HFFc6 (cell line): ENCODE measurements around the gene OGFOD1. TPM values are rescaled to one million over a fixed set of nuclear protein-coding genes. Genes with fewer than 3 reads are reported as not detected.

ENCODE experiments used
- DNase-seq: peaks from one replicate; pipeline ENCODE4 v3.0.0-alpha.2; 2018
- H3K27ac Mint-ChIP-seq: 2 replicates; pipeline ENCODE4 v1.8.0; 2020; ENCODE audit warnings: mild to moderate bottlenecking, mixed read lengths
- H3K27me3 Mint-ChIP-seq: 2 replicates; pipeline ENCODE4 v1.8.0; 2021; ENCODE audit warnings: mild to moderate bottlenecking, moderate library complexity, mixed read lengths; ENCODE audit not compliant: insufficient read depth
- H3K36me3 Mint-ChIP-seq: 2 replicates; pipeline ENCODE4 v1.8.0; 2021; ENCODE audit warnings: low read depth, mixed read lengths
- H3K4me1 Mint-ChIP-seq: 2 replicates; pipeline ENCODE4 v1.8.0; 2020; ENCODE audit warnings: low read depth, mixed read lengths
- H3K4me3 Mint-ChIP-seq: 2 replicates; pipeline ENCODE4 v1.8.0; 2020; ENCODE audit warnings: mild to moderate bottlenecking, moderate library complexity, mixed read lengths
- H3K9me3 Mint-ChIP-seq: 2 replicates; pipeline ENCODE4 v1.8.0; 2020; ENCODE audit warnings: mild to moderate bottlenecking, mixed read lengths
- CTCF ChIP-seq: fragments of 200-600 bp; sonication (generic); IDR thresholded peaks from 2 replicates; pipeline ENCODE4 v1.5.0; 2021; ENCODE audit warnings: antibody characterized with exemption, mild to moderate bottlenecking
- total RNA-seq, 6 experiments: library from RNA; stranded (reverse); fragmentation: NEBNext Ultra II Directional; extraction: Animal tissue kit (Norgen Biotek cat#: 25700); gene quantifications; 2 replicates in 1 of 6; 3 replicates in 5 of 6; pipeline ENCODE4 v1.2.3, GENCODE V29; 2021

Gene OGFOD1
- total RNA-seq, 6 experiments from 2014 or later = 62.8 to 77.0 (median 74.3) TPM

GRCh38 chr16:56493126-56493525, 41.8 kb downstream of the OGFOD1 start:
- Mint-ChIP-seq H3K9me3 (no peaks in the 10 kb centered on the region), H3K36me3 (peaks cover 33% of the 10 kb centered on the region), H3K4me3 (no peak overlapping the region), H3K27me3 (no peaks in the 10 kb centered on the region), H3K27ac (no peak overlapping the region), H3K4me1 (no peaks in the 10 kb centered on the region)
- no peak for TF ChIP-seq CTCF
- no peak for DNase-seq

- no peaks in the 10 kb centered on the region for H3K4me1 Mint-ChIP-seq
- TF ChIP-seq CTCF = no peak
- no peak overlapping the region for H3K27ac Mint-ChIP-seq
- H3K9me3 Mint-ChIP-seq = no peaks in the 10 kb centered on the region
- no peaks in the 10 kb centered on the region for H3K27me3 Mint-ChIP-seq
- DNase-seq = no peak
- H3K4me3 Mint-ChIP-seq = no peak overlapping the region
- H3K36me3 Mint-ChIP-seq = peaks cover 40% of the 10 kb centered on the region
Observed at GRCh38 chr16:56493815-56494214, 42.5 kb downstream of the OGFOD1 start.

- no peak overlapping the region for H3K27ac Mint-ChIP-seq
- no peak for DNase-seq
- H3K4me1 Mint-ChIP-seq = peaks cover 20% of the 10 kb centered on the region
Observed at GRCh38 chr16:56505181-56505580, 53.8 kb downstream of the OGFOD1 start.

GRCh38 chr16:56506941-56507340, 55.6 kb downstream of the OGFOD1 start:
- TF ChIP-seq CTCF = no peak
- H3K36me3 Mint-ChIP-seq = peaks cover 21% of the 10 kb centered on the region
- DNase-seq = peak; percentile 58
- no peaks in the 10 kb centered on the region for H3K9me3 Mint-ChIP-seq
- H3K27me3 Mint-ChIP-seq = no peaks in the 10 kb centered on the region; the same call in 1 of the 2 replicates
- peak overlapping the region; percentile 84 for H3K27ac Mint-ChIP-seq
- peaks cover 36% of the 10 kb centered on the region for H3K4me1 Mint-ChIP-seq
- no peak overlapping the region for H3K4me3 Mint-ChIP-seq

More at GRCh38 chr16:56505181-56505580, 53.8 kb downstream of the OGFOD1 start:
- H3K4me3 Mint-ChIP-seq = no peak overlapping the region
- peaks cover 25% of the 10 kb centered on the region for H3K36me3 Mint-ChIP-seq
- H3K27me3 Mint-ChIP-seq = no peaks in the 10 kb centered on the region; the same call in 1 of the 2 replicates
- H3K9me3 Mint-ChIP-seq = no peaks in the 10 kb centered on the region
- TF ChIP-seq CTCF = no peak

- DNase-seq = no peak
- TF ChIP-seq CTCF = no peak
- Mint-ChIP-seq H3K4me3 (no peak overlapping the region), H3K36me3 (peaks cover 14% of the 10 kb centered on the region), H3K4me1 (peaks cover 53% of the 10 kb centered on the region), H3K27ac (peak overlapping the region; percentile 0; the same call in 1 of the 2 replicates), H3K9me3 (no peaks in the 10 kb centered on the region), H3K27me3 (no peaks in the 10 kb centered on the region)
Observed at GRCh38 chr16:56510544-56510943, 59.2 kb downstream of the OGFOD1 start.

- Mint-ChIP-seq H3K36me3 (peaks cover 14% of the 10 kb centered on the region), H3K4me1 (peaks cover 57% of the 10 kb centered on the region), H3K27me3 (no peaks in the 10 kb centered on the region), H3K9me3 (no peaks in the 10 kb centered on the region), H3K27ac (no peak overlapping the region), H3K4me3 (no peak overlapping the region)
- DNase-seq = no peak
- TF ChIP-seq CTCF = no peak
Observed at GRCh38 chr16:56512025-56512424, 60.7 kb downstream of the OGFOD1 start.
